HG03571 (cell line): Measurements from ENCODE around the gene METRN.
"Not testable (repeated sequence)": the region's sequence is repeated elsewhere in the genome, so short reads cannot be mapped to it uniquely, and the experiment has no call there.

Source experiments
- ATAC-seq: cut with Tn5 transposase; IDR thresholded peaks from one replicate; pipeline ENCODE4 v1.9.1; 2021; ENCODE audit not compliant: unreplicated experiment

The METRN gene

GRCh38 chr16:754121-754607 is 39.2 kb downstream of the METRN start:
- ATAC-seq = not testable (repeated sequence)

GRCh38 chr16:754656-755055 is 39.7 kb downstream of the METRN start:
- no peak for ATAC-seq

GRCh38 chr16:756428-756827 is 41.5 kb downstream of the METRN start:
- ATAC-seq = no peak

GRCh38 chr16:759110-759910 is 44.4 kb downstream of the METRN start:
- ATAC-seq = no peak

GRCh38 chr16:760065-760464 is 45.1 kb downstream of the METRN start:
- no peak for ATAC-seq

GRCh38 chr16:760545-761343 is 45.8 kb downstream of the METRN start, which contains the start of gene MSLN:
TSS of gene MSLN (plus strand) at chr16:760734. CDS start at chr16:762681, 1,947 bp downstream.
- ATAC-seq = no peak

GRCh38 chr16:761625-762513 is 47.0 kb downstream of the METRN start:
- ATAC-seq = no peak

- no peak for ATAC-seq
Observed at GRCh38 chr16:762595-763268, 47.8 kb downstream of the METRN start.

- no peak for ATAC-seq
Observed at GRCh38 chr16:763369-764183, 48.7 kb downstream of the METRN start.

GRCh38 chr16:764184-764750 is 49.3 kb downstream of the METRN start:
- ATAC-seq = no peak

- no peak for ATAC-seq
Observed at GRCh38 chr16:764848-765487, 50.0 kb downstream of the METRN start.

GRCh38 chr16:765488-765865 is 50.6 kb downstream of the METRN start:
- ATAC-seq = no peak

- no peak for ATAC-seq
Observed at GRCh38 chr16:766008-766819, 51.3 kb downstream of the METRN start.

GRCh38 chr16:766820-767640 is 52.1 kb downstream of the METRN start:
- ATAC-seq = no peak

- no peak for ATAC-seq
Observed at GRCh38 chr16:767743-768235, 52.9 kb downstream of the METRN start.

- ATAC-seq = no peak
Observed at GRCh38 chr16:768428-768827, 53.5 kb downstream of the METRN start.
